GM19240 (cell line): ENCODE measurements around the gene PEX13.

Source experiments
- DNase-seq: peaks from one replicate; pipeline ENCODE4 v3.0.0; 2011; ENCODE audit warnings: low spot score; ENCODE audit not compliant: insufficient read length

The PEX13 gene

DNA sequence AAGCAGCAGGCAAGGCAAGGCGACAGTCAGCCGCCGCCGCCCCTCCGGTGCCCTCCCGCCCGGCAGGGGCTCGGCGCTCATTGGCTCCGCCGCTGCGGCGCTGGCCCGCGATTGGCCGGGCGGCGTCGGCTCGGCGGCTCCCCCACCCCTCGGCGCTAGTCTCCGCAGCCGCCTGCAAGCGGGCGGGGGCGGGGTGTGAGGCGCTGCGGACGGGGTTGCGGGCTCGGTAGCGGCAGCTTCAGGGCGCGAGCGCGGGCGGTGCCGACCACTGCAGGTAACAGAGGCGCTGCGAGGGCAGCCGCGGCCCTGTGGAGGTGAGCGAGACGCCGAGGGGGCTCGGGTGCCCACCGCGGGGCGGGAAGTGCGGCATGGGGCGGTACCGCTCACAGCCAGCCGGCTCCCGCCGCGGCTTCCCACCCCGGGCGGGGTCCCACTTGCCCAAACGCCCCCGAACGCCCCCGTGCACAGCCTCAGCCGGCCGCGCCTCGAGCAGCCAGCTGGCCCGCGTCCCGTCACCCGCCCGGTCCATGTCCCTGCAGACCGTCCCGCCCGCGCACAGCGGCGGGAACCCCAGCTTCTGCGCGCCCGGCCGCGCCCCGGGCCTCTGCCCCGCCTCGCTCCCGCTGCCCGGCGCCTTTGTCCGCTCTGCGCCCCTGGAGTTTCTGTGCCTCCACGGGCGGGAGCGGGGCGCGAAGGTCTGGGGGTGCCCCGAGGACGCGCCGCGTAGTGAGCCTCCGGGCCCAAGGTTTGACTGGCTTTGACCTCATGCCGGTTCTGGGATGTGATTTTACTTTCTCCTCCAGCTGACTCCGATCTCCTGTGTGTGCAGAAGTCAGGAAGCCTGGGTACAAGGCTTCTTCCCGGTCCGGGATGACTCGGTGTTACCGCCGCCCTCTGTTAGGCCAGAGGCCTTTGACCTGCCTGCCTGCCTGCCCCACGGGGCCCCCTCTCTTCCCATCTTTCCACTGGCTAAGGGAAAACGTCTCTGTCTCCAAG is 48.5 kb downstream of the PEX13 start, which contains the start of gene SANBR:
TSS of gene SANBR (plus strand) at position 158 of the 996 bp plus-strand sequence. CDS start 4,480 bp downstream, outside the sequence.
- DNase-seq, result peak; percentile 61

DNA sequence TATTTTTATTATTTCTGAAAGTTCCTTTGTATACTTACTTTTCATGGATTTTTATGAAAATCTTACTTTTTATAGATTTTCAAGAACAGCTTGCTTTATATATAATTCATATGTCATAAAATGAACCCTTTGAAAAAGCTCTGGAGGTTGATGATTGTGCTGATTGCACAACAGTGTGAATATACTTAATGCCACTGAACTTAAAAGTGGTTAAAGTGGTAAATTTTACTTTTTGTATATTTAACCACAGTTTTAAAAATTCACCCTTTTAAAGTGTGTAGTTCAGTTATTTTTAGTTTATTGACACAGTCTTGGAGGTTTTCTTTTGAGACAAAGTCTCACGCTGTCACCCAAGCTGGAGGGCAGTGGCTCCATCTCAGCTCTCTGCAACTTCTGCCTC is 56.6 kb downstream of the PEX13 start:
- DNase-seq, result no peak

DNA sequence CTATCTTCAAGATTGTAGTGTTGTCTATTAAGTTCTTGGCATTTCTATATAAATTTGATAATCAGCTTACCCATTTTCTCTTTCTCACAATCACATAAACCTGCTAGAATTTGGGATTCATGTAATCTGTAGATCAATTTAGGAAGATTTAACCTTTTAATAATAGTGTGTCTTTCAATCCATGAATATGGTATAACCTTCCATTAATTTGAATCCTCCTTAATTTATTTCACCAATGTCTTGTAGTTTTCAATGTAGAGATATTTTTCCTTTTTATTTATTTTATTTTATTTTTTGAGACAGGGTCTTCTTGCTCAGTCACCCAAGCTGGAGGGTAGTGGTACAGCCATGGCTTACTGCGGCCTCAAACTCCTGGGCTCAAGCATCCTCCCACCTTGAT is 68.4 kb downstream of the PEX13 start:
- no peak for DNase-seq

DNA sequence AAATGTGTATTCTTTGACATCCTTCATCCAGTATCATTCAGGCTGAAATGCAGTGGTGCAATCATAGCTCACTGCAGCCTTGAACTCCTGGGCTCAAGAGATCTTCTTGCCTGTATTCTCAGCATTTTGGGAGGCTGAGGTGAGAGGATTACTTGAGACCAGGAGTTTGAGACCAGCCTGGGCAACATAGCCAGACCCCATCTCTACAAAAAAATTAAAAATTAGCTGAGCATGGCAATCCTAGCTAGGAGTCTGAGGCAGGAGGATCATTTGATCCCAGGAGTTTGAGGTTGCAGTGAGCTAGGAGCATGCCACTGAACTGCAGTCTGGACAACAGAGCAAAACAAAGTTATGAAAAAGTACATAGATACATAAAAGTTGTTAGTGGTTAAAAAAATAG is 72.3 kb downstream of the PEX13 start:
- DNase-seq, result no peak

DNA sequence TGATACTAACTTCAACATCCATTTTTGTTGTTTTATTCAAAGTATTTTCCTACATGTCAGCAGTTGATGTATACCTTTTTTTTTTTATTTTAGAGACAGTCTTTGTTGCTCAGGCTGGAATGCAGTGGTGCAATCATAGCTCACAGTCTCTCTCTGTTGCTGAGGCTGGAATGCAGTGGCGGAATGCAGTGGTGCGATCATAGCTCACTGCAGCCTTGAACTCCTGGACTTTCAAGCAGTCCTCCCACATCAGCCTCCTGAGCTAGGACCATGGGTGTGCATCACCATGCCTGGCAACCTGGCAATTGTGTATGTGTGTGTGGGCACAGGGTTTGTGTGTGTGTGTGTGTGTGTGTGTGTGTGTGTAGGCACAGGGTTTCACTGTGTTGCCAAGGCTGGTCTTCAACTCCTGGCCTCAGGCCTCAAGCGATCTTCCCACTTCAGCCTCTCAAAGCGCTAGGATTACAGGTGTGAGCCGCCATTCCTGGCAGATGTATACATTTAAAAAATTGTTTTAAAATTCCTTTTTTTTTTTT is 72.9 kb downstream of the PEX13 start:
- no peak for DNase-seq

DNA sequence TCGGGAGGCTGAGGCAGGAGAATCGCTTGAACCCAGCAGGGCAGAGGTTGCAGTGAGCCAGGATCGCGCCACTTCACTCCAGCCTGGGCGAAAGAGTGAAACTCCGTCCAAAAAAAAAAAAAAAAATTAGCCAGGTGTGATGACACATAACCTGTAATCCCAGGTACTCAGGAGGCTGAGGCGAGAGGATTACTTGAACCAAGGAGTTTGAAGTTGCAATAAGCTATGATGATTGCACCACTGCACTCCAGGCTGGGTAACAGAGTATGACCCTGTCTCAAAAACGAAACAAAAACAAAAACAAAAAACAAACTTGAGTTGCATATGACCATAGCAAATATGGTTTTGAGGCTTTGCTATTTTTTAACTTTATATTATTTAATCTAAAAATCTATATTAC is 74.0 kb downstream of the PEX13 start:
- no peak for DNase-seq

DNA sequence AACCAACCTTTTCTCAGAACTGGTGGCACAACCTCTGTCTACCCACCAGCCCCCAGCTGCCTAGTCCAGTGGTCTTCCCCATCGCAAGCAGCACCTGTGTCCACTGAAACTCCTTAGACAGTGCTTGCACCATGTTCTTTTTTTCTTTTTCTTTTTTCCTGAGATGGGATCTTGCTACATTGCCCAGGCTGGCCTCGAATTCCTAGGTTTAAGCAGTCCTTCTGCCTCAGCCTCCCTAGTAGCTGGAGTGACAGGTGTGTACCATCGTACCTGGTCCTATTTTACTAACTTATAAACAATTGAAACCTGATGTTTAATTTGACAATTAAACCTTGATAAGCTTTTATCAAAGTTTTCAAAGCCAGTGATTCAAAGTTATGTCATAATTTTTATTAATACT is 78.9 kb downstream of the PEX13 start:
- DNase-seq, result no peak

DNA sequence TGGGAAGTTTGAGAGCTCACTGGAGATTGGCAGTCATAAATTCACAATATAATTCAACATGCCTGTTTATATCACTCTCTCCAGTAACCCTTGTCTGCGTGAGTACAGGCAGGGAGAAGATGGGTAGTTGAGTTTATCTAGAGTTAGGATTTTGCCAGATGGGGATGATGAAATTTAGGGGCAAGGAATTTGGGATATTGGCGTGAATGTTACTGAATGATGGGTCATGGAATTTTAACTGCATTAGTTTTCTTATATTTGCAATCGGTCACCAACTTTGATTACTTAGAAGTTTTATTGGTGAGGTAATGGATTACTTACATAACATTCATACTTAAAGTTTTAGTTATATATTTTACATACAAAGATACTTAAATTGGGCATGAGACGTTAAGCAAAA is 83.3 kb downstream of the PEX13 start:
- DNase-seq, result no peak
